Left colon (tissue), 2 donors: ENCODE measurements around the gene IMMP2L. TPM values are rescaled to one million over a fixed set of nuclear protein-coding genes. Genes with fewer than 3 reads are reported as not detected.
A peak's percentile ranks its signal among the peaks of the same experiment; 100 is the strongest.

Source experiments
- ATAC-seq: fragments of 200-7000 bp; cut with Tn5 transposase; one replicate; pipeline ENCODE4 v1.9.1; 2020; ENCODE audit warnings: mild to moderate bottlenecking, moderate library complexity
- DNase-seq, 2 donors: peaks; one replicate each; pipeline ENCODE4 v3.0.0-alpha.2; 2020
- intact Hi-C, 2 donors: fragments of 100-400 bp; cut with DNase I in 1 of 2; cut with micrococcal nuclease in 1 of 2; formaldehyde crosslinking; loops; one replicate each; pipeline versions ENCODE4 v1.11.2 to v1.14.0; 2022; cut with DNase I, micrococcal nuclease
- total RNA-seq, 2 donors: library from RNA; stranded (reverse); fragmentation: NEBNext Ultra II Directional; extraction: Animal tissue kit (Norgen Biotek cat#: 25700); gene quantifications; one replicate each; pipeline ENCODE4 v1.2.1, GENCODE V29; 2021
- donor health status: DM: no; HTN: no; CAD: no.
- donor health status: DM: yes; HTN: yes; CAD: no.

Gene IMMP2L
- total RNA-seq, 2 donors from 2014 or later, result 11.1 to 11.8 TPM

DNA sequence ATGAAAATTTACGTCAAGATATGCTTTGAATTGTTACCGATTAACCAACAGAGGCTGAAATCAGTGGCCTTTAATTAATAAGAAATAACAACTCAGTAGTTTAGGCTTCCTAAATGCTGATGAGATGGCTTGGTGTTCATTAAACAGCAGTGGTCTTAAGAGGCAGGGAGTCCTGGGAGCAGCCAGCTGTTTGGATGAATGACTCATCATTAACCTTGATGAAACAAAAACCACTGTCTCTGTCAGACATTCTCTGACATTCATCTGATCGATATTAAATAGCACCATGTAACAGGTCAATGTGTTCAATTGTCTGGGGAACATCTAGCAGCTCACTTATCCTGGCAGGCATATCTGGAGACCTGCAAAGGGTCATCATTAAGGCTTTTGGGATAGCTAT, 705.6 kb downstream of the IMMP2L start:
- ATAC-seq (no peak), DNase-seq (no peak)
- intact Hi-C loops, result no loop called here

DNA sequence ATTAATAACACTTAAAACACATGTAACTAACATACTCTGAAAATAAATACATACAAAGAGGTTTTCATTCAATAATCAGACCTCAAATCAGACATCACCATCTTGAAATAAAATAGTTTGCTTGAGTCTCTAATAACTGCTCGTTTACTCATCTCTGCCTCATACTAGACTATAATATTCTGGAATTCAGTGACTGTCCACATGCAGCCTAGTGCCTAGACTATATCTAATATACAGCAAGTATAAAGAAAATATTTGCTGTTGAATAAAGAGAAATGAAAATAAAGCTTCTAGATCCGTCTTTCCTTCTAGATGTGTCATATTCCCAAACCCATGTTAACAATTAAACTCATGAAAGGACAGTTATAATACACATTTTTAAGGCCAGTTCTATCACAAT, 707.6 kb downstream of the IMMP2L start:
- ATAC-seq (no peak), DNase-seq (no peak)
- intact Hi-C loops, result no loop called here

DNA sequence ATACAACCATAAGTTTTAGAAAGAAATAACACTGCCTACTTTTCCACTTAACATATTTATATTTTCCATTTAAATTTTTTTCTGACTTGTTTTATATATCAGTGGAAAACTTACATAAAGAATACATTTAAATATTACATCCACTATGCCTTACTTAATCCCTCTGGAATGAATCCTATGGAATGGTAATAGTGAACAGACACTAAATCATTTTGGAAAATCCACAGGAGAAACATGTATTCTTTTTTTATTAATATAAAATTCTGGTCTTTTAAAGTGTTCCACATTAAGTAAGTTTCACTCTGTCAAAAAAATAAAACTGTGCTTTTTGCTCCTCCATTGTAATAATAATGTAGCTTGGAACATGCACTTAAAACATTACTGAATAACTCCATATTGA, 708.1 kb downstream of the IMMP2L start:
- intact Hi-C loops, result no loop called here
- ATAC-seq (no peak), DNase-seq (no peak)

DNA sequence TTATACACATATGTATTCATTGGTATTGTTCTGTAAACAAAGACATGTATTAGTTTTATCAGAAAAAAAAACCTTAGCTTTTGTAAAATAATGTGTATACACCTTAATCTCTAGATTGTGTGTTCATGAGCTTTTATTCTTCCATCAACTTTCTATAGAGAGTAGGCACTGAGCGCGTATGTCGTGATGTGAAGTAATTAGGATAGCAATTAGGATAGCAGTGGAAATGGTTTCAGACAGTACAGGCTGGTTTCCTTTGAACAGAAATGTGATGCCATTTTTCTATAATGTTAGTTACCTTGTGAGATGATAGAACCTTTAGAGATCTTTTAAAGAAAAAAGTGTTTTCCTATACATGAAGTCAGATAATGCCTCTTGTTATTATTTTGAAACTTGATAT, 709.0 kb downstream of the IMMP2L start:
- DNase-seq, result no peak
- ATAC-seq, result no peak
- intact Hi-C loops, result no loop called here

DNA sequence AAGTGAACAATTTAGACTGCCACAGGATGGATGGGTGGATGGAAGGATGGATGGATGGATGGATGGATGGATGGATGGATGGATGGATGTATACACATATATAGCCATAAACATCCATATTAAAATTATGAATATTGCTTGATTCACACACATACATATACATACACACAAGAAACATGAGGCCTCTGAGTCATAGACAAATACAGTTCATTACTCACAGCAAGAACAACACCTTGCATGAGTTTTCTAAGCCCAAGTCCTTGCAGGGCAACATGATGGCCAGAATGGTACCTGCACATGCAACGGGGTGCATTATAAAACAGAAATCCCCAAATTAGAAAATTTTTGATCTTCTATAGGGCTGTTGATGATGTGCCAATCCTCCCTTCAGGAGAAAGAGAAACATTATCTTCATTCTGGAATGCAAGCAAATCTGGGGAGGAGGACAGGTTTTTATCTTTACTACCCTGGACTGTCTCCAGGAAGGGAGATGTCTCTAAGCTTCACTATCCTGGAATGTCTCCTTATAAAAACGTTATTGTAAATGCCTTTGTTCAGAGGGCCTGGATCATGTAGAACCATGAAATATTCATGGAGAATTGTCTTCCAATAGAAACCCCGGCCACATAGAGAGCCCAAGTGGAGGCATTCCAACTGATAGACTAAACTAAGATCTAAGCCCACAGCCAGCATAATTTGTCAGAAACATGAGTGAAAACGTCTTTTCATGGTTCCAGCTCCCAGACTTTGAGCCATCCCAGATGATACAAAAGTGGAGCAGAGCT, 709.9 kb downstream of the IMMP2L start:
- no peak for ATAC-seq
- intact Hi-C loops, result no loop called here
- DNase-seq, result no peak

DNA sequence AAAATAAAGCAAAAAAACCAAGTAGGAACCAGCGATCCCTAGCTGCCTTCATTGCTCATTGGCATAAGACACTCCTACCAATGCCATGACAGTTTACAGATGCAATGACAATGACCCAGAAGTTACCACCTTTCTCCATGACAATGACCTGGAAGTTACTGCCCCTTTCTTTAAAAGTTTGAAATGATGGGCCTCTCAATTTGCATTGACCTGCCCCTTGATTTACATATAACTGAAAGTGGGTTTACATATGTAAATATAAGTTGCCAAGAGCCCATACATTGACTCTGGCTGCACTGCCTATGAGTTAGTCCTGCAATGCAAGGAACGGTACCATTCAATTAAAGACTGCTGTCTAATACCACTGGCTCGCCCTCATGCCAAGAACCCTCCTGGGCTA, 712.1 kb downstream of the IMMP2L start:
- ATAC-seq (no peak), DNase-seq (no peak)
- intact Hi-C loops, result no loop called here

DNA sequence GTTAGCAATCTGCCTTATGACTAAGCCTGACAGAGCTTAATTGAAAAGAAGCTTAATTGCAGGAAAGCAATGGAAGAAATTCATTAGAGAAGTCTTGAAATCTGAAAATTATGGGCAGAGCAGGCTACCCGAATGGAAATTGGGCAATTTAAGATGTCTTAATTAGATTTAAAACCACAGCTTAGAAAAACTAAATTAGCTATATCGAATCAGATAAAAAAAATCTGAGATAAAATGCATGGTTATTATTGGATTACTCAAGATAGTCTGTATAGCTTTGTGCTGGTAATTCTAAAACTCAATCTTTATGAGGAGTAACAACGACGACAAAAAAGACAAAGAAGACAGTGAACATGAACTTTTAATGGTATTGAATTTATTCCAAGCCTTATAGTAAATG, 719.5 kb downstream of the IMMP2L start:
- no peak for ATAC-seq
- intact Hi-C loops, result no loop called here
- no peak for DNase-seq

DNA sequence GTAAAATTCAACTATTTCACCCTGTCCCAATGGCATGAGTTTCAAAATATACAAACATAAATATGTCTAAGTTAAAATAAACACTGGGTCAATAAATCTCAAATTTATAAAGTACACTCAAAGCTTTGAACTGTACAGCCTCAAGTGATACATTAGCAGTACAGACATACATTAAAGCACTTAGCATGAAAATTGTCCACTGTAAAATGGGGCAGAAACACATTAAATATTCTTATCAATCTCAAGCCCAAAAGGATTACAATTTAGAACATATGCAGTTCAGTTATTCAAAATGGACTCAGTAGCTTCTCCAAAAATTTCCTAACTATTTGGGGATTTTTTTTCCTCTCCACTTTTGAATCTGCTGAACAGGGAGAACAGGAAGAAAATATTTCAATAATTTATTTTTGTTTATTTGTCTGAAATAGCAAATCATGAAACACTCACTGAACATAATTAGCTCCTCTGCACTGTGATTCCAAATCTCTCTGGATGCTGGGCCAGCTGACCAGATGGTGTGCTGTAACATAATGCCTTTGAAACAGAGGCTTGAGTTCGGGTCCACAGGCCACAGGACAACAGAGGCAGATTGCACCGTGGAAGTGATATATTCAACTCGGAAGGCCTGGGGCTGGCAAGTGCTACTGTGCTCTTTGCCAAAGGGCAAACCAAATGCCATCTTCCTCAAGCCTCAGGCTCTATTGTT, 720.3 kb downstream of the IMMP2L start:
- ATAC-seq, result no peak
- no peak for DNase-seq
- intact Hi-C loops, result no loop called here

DNA sequence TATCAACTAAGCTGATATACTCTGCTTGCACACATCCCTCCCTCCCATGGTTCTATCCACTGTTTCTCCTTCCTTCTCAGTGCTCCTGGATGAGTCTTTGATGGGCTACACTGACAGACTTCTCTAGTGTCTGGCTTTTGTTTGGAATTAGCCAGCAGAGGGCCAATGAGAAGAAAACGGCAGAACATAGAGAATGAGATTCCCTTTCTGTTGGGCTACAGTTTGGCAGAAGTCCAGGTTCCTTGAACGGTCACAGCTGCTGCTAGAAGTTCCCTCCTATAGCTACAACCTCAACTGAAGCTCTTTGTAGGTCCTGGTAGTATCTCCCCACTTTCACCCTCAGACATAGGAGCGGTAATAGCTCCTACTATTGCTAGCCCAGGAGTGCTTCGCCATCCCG, 722.4 kb downstream of the IMMP2L start:
- intact Hi-C loops, result no loop called here
- ATAC-seq, result no peak
- DNase-seq, result peak in 1 of 2 donors; percentile 6

DNA sequence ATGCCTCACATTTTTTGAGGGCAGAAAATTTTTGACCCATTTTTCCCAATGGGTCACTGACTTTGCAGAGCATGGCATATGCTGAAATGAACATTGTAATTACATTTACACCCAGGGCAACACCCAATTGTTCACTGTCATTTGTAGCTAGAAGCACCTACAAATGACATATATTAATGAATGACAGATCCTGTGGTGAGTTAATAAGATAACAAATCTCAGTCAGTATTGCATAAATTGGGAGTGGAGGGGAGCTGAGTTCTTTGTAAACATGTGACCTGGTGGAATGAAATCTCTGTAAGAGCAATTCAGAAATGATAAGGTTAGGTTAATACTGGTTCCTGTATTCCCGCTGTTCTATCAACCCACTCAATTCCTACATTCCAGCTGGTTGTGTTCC, 726.4 kb downstream of the IMMP2L start:
- ATAC-seq, result no peak
- intact Hi-C loops, result no loop called here
- no peak for DNase-seq

DNA sequence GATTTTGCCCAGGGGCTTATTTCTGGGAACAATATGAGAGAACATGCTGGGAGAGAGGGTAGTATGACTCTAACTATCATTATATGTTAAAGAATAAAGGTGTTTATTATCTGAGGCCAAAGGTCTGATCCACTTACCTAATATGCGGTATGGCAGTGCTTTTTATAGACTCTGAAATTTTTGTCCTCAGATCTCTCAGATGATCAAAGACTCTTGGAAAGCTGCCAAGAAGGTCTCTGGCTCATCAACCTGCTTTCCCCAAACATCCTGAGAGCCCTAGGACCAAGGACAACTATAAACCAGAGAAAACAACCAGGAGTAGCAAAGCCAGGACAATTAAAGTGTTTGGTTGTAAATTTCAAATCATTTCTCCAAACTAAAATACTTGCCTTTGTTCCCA, 727.1 kb downstream of the IMMP2L start:
- DNase-seq (peak in 1 of 2 donors; percentile 6), ATAC-seq (peak; percentile 88)
- intact Hi-C loops, result no loop called here

DNA sequence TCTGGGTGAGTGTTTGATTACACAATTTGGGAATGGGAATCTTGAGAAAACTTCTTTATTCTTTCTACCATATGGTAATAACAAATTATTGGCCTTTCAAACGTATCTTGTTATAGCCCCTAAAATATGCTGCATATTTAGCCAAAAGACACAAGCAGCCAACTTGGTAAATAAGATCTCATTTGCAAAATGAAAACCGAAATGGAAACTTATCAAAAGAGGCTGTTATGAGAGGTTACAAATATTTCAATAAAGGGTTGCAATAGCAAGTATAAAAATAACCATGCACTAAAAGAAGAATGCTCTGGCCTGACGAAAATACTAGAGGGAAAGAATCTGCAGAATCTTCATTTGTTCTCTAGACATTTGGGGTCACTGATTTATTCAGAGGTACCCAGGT, 730.9 kb downstream of the IMMP2L start:
- DNase-seq (no peak), ATAC-seq (no peak)
- intact Hi-C loops, result no loop called here

DNA sequence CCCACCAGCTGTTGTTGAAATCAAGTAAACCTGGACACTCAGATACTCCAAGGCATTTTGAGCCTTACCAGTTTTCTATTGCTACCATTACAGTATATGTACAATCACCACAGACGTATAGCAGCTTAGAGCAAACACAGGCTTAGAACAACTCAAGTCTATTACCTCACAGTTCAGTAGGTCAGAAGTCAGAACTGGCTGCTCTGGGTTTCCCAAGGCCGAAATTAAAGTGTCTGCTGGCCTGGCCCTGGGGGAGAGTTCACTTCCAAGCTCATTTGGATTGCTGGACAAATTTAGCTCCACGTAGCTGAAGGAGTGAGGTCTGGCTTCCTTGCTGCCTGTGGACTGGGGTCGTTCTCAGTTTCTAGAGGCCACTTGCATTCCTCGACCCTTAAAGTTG, 731.5 kb downstream of the IMMP2L start:
- ATAC-seq, result peak; percentile 85
- DNase-seq, result no peak
- intact Hi-C loops, result no loop called here

DNA sequence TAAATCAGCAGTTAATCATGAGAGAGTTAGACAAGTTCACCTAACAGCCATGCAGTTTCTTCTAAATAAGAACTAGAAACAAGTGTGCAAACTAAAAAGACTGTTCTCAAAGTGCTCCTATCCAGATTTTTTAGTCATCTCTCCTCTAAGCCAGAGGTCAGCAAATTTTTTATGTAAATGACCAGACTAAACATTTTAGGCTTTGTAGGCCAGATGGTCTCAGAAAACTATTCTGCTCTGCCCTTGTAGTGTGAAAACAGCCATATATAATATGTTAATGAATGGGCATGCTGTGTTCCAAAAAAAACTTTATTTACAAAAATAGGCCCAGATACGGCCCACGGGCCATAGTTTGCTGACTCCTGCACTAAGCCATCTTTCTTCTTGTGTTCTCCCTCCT, 734.4 kb downstream of the IMMP2L start:
- intact Hi-C loops, result no loop called here
- ATAC-seq (no peak), DNase-seq (no peak)

DNA sequence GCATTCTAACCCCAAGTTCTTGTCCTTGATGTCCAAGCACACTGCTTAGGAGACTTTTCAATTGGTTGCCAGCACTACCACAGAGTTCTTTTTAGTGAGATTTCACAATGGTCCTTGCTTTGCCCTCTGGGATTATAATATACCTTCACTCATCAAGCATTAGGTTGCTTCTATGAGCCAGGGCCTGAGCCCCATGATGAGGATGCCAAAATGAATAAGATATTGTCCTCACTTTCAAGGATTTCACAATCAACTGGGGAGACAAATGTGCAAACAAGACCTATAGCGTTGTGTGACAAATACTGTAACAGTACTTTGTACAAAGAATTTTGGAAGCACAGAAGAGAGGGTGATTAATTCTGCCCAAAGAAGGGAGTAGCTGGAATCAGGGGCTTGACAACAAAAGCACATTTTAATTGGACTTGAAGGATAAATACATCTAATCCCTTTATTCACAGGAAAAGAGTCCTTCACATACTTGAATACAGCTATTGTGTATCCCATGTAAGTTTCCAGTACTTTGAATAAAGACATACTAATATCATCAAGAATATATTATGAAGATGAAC, 734.9 kb downstream of the IMMP2L start:
- DNase-seq (no peak), ATAC-seq (no peak)
- intact Hi-C loops, result no loop called here

DNA sequence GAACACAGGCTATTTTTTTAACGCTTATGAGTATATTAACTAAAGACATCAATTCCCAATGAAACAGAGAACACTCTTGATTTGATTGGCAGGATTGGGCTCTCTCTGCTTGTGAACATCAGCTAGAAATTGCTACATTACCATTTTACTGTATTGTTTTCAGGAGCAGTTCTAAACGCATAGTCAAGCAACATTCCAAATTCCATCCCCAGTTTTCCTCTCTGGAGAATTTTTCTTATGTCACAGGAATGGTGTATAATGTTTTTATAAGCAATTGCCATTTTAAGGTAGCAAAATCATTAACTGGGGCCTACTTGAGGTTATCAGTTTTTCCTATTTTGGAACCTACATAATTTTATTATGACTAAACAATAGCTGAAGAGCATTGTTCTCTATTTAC, 748.3 kb downstream of the IMMP2L start:
- ATAC-seq (no peak), DNase-seq (no peak)
- intact Hi-C loops, result no loop called here

DNA sequence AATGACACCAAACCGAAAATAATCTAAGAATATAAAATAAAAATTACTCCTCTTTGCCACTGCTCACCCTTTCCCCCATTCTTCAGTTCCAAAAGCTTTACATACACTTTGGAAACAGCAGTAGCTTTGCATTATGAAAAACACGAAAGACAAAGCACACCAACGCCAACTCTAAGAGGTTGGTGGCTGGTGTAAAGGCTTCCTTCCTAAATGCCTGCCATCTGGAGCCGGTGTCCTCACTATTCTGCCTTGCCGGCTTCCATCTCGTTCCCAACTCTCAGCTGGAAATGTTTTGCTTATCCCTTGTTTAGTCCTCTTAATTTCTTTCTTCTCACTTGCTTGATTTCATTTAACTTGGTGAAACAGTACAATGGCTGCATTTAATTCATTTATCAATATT, 752.5 kb downstream of the IMMP2L start:
- DNase-seq, result no peak
- ATAC-seq, result no peak
- intact Hi-C loops, result no loop called here

DNA sequence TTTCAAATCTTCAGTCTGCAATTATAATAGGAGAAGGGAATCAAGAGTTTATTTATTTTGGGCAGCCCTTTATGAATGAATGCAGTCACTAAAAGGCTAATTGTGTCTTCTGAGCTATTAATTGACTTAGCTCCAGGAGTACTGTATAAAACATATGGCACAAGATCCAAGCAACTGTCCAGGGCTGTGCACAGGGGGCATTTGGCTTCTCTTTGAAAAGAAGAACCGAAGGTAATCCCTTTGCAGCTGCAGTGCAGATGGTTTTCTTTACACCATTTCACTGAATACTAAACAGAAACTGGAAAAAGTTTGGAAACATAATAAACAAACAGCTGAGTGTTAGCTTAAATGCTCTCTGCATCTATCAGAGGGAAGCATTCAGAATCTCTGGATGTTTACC, 753.9 kb downstream of the IMMP2L start:
- DNase-seq (no peak), ATAC-seq (no peak)
- intact Hi-C loops, result no loop called here

DNA sequence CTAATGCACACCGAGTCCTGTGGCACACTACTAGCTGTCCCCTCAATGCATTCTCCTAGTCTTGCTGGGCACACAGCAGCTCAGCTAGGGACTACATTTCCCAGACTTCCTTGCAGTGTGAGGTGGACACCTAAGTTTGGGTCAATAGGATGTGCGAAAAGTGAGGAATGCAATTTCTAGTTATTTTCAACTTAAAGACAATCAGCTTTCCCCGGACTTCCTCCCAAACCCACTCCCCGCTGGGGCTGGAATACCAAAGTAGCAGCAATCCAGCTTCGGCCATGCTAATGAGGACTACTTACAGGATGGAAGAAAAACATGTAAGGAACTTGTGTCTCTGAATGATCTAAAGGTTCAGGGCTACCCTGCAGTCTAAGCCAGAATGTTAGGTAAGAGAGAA, 757.8 kb downstream of the IMMP2L start:
- ATAC-seq, result no peak
- no peak for DNase-seq
- intact Hi-C loops, result no loop called here

DNA sequence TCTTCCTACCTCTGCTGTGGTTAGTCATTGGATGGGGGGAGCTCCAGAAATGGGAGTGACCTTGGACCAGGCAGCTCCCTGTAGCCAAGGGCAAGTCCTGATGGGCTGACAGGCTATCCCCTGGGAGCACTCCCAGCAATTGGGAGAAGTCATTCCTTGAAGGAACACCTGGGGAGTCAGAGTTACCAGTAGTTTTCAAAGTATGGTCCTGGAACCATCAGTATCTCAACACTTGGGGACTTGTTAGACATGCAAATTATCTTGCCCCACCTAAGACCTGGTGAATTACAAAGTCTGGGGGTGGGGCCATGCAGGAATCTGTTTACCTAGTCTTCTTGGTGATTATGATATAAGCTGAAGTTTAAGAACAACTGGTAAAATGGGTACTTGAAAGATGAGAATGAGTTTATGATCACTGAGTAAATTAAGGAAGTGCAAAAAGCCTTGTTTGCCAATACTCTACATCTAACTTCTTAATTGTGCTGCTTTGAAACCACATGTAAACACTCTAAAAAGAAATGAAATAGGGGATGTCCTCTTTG, 758.6 kb downstream of the IMMP2L start:
- intact Hi-C loops, result no loop called here
- DNase-seq, result peak in 1 of 2 donors; percentile 6
- ATAC-seq, result peak; percentile 60
